Gastroesophageal sphincter (tissue), 3 donors: Measurements from ENCODE around the gene C9.

Source experiments
- POLR2A ChIP-seq, 2 donors: fragments of 450-650 bp; IDR thresholded peaks; one replicate each; pipeline ENCODE4 v1.6.1; 2017; ENCODE audit warnings: antibody characterized with exemption in 2 of 2, mild to moderate bottlenecking in 2 of 2, moderate library complexity in 1 of 2
- TF ChIP-seq, protein P1 (sequence below), 4 experiments: fragments of 200-600 bp in 2 of 4; fragments of 450-650 bp in 2 of 4; sonication (generic) in 1 of 4; IDR thresholded peaks; one replicate each; pipeline ENCODE4 v1.5.1; 2017 to 2019; ENCODE audit warnings: antibody characterized with exemption in 4 of 4, mild to moderate bottlenecking in 2 of 4, moderate library complexity in 2 of 4

DNA sequence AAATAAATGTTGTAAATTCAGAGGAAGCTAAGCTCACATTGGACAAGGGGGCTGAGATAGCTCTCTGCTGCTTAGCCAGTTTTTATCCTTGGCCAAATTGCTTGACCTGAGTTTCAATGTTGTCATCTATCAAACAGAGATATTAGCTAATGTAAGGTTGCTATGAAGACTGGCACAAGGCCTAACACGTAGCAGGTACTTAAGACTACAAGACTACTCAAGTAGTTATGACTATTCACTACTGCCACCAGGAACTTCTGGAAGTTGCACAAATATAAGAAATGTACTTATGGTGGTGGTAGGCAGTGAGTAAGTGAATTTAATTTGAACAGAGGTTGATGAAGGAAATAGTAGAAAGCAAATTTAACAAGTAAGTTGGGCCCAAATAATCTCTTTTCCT is 127.6 kb downstream of the C9 start:
- TF ChIP-seq POLR2A (IDR thresholded peaks at IDR 0.05): no peak
- TF ChIP-seq, protein P1, sequence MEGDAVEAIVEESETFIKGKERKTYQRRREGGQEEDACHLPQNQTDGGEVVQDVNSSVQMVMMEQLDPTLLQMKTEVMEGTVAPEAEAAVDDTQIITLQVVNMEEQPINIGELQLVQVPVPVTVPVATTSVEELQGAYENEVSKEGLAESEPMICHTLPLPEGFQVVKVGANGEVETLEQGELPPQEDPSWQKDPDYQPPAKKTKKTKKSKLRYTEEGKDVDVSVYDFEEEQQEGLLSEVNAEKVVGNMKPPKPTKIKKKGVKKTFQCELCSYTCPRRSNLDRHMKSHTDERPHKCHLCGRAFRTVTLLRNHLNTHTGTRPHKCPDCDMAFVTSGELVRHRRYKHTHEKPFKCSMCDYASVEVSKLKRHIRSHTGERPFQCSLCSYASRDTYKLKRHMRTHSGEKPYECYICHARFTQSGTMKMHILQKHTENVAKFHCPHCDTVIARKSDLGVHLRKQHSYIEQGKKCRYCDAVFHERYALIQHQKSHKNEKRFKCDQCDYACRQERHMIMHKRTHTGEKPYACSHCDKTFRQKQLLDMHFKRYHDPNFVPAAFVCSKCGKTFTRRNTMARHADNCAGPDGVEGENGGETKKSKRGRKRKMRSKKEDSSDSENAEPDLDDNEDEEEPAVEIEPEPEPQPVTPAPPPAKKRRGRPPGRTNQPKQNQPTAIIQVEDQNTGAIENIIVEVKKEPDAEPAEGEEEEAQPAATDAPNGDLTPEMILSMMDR (IDR thresholded peaks at IDR 0.05): no peak
